Left ventricle myocardium inferior (tissue), 1 donor: ENCODE measurements around the gene PDCD4. TPM values are rescaled to one million over a fixed set of nuclear protein-coding genes. Genes with fewer than 3 reads are reported as not detected.

Experiments used
- DNase-seq: peaks from one replicate; pipeline ENCODE4 v3.0.0-alpha.2; 2020
- H3K27ac ChIP-seq: fragments of 200-600 bp; replicated peaks from 2 replicates; pipeline ENCODE4 v1.8.0; 2021
- H3K27me3 ChIP-seq: fragments of 200-600 bp; 2 replicates; pipeline ENCODE4 v1.8.0; 2021; ENCODE audit warnings: low read depth
- H3K36me3 ChIP-seq: fragments of 200-600 bp; 2 replicates; pipeline ENCODE4 v1.8.0; 2021
- H3K4me1 ChIP-seq: fragments of 200-600 bp; 2 replicates; pipeline ENCODE4 v1.8.0; 2021
- H3K4me3 ChIP-seq: fragments of 200-600 bp; 2 replicates; pipeline ENCODE4 v1.8.0; 2021; ENCODE audit warnings: mild to moderate bottlenecking, moderate library complexity
- H3K9me3 ChIP-seq: fragments of 200-600 bp; replicated peaks from 2 replicates; pipeline ENCODE4 v1.8.0; 2021
- CTCF ChIP-seq: fragments of 200-600 bp; IDR thresholded peaks from 2 replicates; pipeline ENCODE4 v1.8.0; 2021; ENCODE audit warnings: antibody characterized with exemption, mild to moderate bottlenecking, borderline replicate concordance
- intact Hi-C: fragments of 100-400 bp; cut with micrococcal nuclease; formaldehyde crosslinking; loops from one replicate; pipeline ENCODE4 v1.11.0; 2022
- total RNA-seq: library from RNA; stranded (reverse); fragmentation: NEBNext Ultra II Directional; extraction: Animal tissue kit (Norgen Biotek cat#: 25700); gene quantifications from one replicate; pipeline ENCODE4 v1.2.1, GENCODE V29; 2021
- donor health status: DM: no; HTN: yes; CAD: no; lungs with severe emphysema.

PDCD4 gene
- total RNA-seq, 1 donor from 2014 or later = 86.5 TPM

- no peaks in the 10 kb centered on the region for H3K36me3 ChIP-seq
- TF ChIP-seq CTCF = no peak
- no peak overlapping the region for H3K4me3 ChIP-seq
- DNase-seq = no peak
- H3K27ac ChIP-seq = peak overlapping the region; percentile 45
- intact Hi-C loops = no loop called here
- peaks cover 36% of the 10 kb centered on the region for H3K4me1 ChIP-seq
- H3K27me3 ChIP-seq = no peaks in the 10 kb centered on the region
- H3K9me3 ChIP-seq = no peaks in the 10 kb centered on the region
Measured at GRCh38 chr10:110867807-110868465, 3.8 kb upstream of the PDCD4 start.

- Histone ChIP-seq H3K27ac (no peak overlapping the region), H3K4me3 (no peak overlapping the region), H3K4me1 (peaks cover 46% of the 10 kb centered on the region), H3K36me3 (no peaks in the 10 kb centered on the region), H3K9me3 (no peaks in the 10 kb centered on the region), H3K27me3 (no peaks in the 10 kb centered on the region)
- TF ChIP-seq CTCF = no peak
- no peak for DNase-seq
- intact Hi-C loops = no loop called here
Measured at GRCh38 chr10:110868981-110869380, 2.7 kb upstream of the PDCD4 start.

- peak overlapping the region; percentile 98 for H3K4me3 ChIP-seq
- peaks cover under 1% of the 10 kb centered on the region for H3K36me3 ChIP-seq
- no peaks in the 10 kb centered on the region for H3K27me3 ChIP-seq
- intact Hi-C loops = no loop called here
- no peak for TF ChIP-seq CTCF
- H3K27ac ChIP-seq = peak overlapping the region; percentile 98
- H3K9me3 ChIP-seq = no peaks in the 10 kb centered on the region
- H3K4me1 ChIP-seq = peaks cover 51% of the 10 kb centered on the region
- DNase-seq = no peak
Measured at GRCh38 chr10:110870823-110871297, 868 bp upstream of the PDCD4 start.

GRCh38 chr10:110872145-110872983 lies 636 bp downstream of the PDCD4 start:
- DNase-seq = peak; percentile 72
- H3K36me3 ChIP-seq = peaks cover 16% of the 10 kb centered on the region
- no peaks in the 10 kb centered on the region for H3K27me3 ChIP-seq
- peak; percentile 30 for TF ChIP-seq CTCF
- intact Hi-C loops = no loop called here
- H3K4me3 ChIP-seq = peak overlapping the region; percentile 98
- H3K27ac ChIP-seq = peak overlapping the region; percentile 98
- peaks cover 64% of the 10 kb centered on the region for H3K4me1 ChIP-seq
- H3K9me3 ChIP-seq = no peaks in the 10 kb centered on the region

- intact Hi-C loops = no loop called here
- H3K36me3 ChIP-seq = peaks cover 17% of the 10 kb centered on the region
- peak overlapping the region; percentile 98 for H3K27ac ChIP-seq
- H3K9me3 ChIP-seq = no peaks in the 10 kb centered on the region
- TF ChIP-seq CTCF = no peak
- H3K4me1 ChIP-seq = peaks cover 68% of the 10 kb centered on the region
- no peak for DNase-seq
- no peaks in the 10 kb centered on the region for H3K27me3 ChIP-seq
- H3K4me3 ChIP-seq = peak overlapping the region; percentile 98
Measured at GRCh38 chr10:110872984-110873923, 1.5 kb downstream of the PDCD4 start.
